Measurements from ENCODE around the gene NCMAP.

Gene NCMAP

DNA sequence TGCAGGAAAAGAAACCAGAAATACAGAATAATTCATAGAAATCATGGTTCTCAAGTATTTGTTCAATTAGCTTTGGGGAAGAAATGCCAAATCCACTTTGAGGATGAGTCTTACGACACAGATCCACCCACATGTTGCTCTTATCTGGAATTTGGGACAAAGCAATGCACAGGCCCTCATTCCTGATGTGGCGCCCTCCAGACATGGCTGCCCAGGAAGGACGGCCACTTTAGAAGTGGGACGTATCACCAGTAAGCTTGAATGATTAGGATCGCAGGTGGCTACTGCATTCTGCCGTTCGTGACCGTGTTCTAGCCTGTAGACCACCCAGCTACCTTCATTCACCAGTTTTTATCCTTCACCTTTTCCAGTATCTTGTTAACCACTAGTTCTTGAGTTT lies 20.1 kb upstream of the NCMAP start:
- Histone ChIP-seq H2BK12ac (ENCODE audit: low read length in 2 of 2) (peak overlapping the region in 1 of 2 experiments; percentile 63), H2AK5ac (ENCODE audit: low read length, severe bottlenecking) (no peak overlapping the region), H3K4me3 (ENCODE audit: insufficient read depth in 1 of 2, low read depth in 1 of 2, low read length in 2 of 2) (no peak overlapping the region), H3K4me2 (ENCODE audit: low read length, poor library complexity, severe bottlenecking) (no peak overlapping the region), H3K79me1 (replicated peaks; ENCODE audit: low read length, poor library complexity, severe bottlenecking) (no peaks in the 10 kb centered on the region), H3K18ac (ENCODE audit: low read depth in 1 of 2, low read length in 2 of 2) (no peak overlapping the region), H3K14ac (ENCODE audit: low read length in 2 of 2) (peak overlapping the region in 1 of 2 experiments; percentile 11), H3K9me3 (ENCODE audit: control insufficient read depth, low read length) (no peaks in the 10 kb centered on the region), H3K4ac (ENCODE audit: low read depth in 1 of 2, low read length in 2 of 2) (no peak overlapping the region), H3K27ac (ENCODE audit: low read length, poor library complexity, severe bottlenecking) (no peak overlapping the region), H3K27me3 (ENCODE audit: control insufficient read depth in 1 of 2, insufficient read depth in 1 of 2, low read length in 2 of 2) (no peaks in the 10 kb centered on the region), H2BK15ac (ENCODE audit: low read depth, poor library complexity, severe bottlenecking) (no peak overlapping the region), H3K36me3 (ENCODE audit: control insufficient read depth in 1 of 2, insufficient read depth in 2 of 2, low read depth in 1 of 2, low read length in 2 of 2) (peaks cover 0 to 3% of the 10 kb centered on the region in 2 experiments), H2BK120ac (ENCODE audit: low read depth, low read length) (no peak overlapping the region), H3K4me1 (ENCODE audit: control insufficient read depth, insufficient read depth, low read depth, low read length) (peaks cover 10% of the 10 kb centered on the region), H4K8ac (ENCODE audit: low read length) (no peak overlapping the region), H3K9ac (ENCODE audit: low read length) (no peak overlapping the region), H3K23ac (ENCODE audit: low read length in 2 of 2) (no peak overlapping the region), H2BK5ac (ENCODE audit: low read depth, low read length, poor library complexity, severe bottlenecking) (no peak overlapping the region), H4K91ac (ENCODE audit: low read length) (no peak overlapping the region), H2AFZ (ENCODE audit: low read depth, low read length) (no peak overlapping the region)
- 90% methylated on average over 6 of the region's 8 CpGs for WGBS
- no peak for DNase-seq

DNA sequence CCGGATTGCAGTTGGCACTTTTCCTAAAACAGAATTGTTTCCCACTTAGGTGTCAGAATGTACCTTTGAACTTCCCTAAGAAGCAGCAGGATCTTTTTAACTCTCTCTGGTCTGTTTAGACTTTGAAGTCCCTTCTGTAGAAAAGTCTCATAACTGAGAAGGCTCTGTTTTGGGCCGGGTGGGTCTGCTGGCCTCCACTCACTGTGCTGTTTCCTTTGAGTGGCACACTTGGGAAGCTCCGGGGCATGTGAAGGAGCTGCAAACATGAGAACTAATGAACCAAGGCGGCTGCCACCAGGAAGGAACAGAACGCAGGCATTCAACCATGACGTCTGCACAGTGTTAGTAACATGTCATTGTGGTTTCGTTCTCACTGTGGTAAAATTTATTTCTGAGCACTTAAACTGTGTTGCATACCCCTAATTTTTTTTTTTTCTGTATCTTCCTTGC lies 19.5 kb upstream of the NCMAP start:
- peaks cover 11% of the 10 kb centered on the region for H3K4me1 ChIP-seq (ENCODE audit: control insufficient read depth, insufficient read depth, low read depth, low read length)
- H3K9me3 ChIP-seq (ENCODE audit: control insufficient read depth, low read length): no peaks in the 10 kb centered on the region
- no peak overlapping the region for H3K9ac ChIP-seq (ENCODE audit: low read length)
- H2BK12ac ChIP-seq (ENCODE audit: low read length in 2 of 2): no peak overlapping the region
- H3K36me3 ChIP-seq (ENCODE audit: control insufficient read depth in 1 of 2, insufficient read depth in 2 of 2, low read depth in 1 of 2, low read length in 2 of 2): peaks cover 0 to 3% of the 10 kb centered on the region in 2 experiments
- no peak overlapping the region for H2BK5ac ChIP-seq (ENCODE audit: low read depth, low read length, poor library complexity, severe bottlenecking)
- H3K4me3 ChIP-seq (ENCODE audit: insufficient read depth in 1 of 2, low read depth in 1 of 2, low read length in 2 of 2): no peak overlapping the region
- no peak overlapping the region for H2AFZ ChIP-seq (ENCODE audit: low read depth, low read length)
- peak overlapping the region in 1 of 2 experiments; percentile 28 for H3K18ac ChIP-seq (ENCODE audit: low read depth in 1 of 2, low read length in 2 of 2)
- peak overlapping the region; percentile 12 for H3K27ac ChIP-seq (ENCODE audit: low read length, poor library complexity, severe bottlenecking)
- DNase-seq: peak; percentile 90
- no peak overlapping the region for H2BK120ac ChIP-seq (ENCODE audit: low read depth, low read length)
- no peak overlapping the region for H4K91ac ChIP-seq (ENCODE audit: low read length)
- no peak overlapping the region for H3K4me2 ChIP-seq (ENCODE audit: low read length, poor library complexity, severe bottlenecking)
- no peak overlapping the region for H3K23ac ChIP-seq (ENCODE audit: low read length in 2 of 2)
- no peak overlapping the region for H2BK15ac ChIP-seq (ENCODE audit: low read depth, poor library complexity, severe bottlenecking)
- H2AK5ac ChIP-seq (ENCODE audit: low read length, severe bottlenecking): no peak overlapping the region
- no peak overlapping the region for H3K14ac ChIP-seq (ENCODE audit: low read length in 2 of 2)
- WGBS: 3% methylated on average over 6 of the region's 7 CpGs
- no peaks in the 10 kb centered on the region for H3K79me1 ChIP-seq (replicated peaks; ENCODE audit: low read length, poor library complexity, severe bottlenecking)
- no peak overlapping the region for H3K4ac ChIP-seq (ENCODE audit: low read depth in 1 of 2, low read length in 2 of 2)
- H4K8ac ChIP-seq (ENCODE audit: low read length): peak overlapping the region; percentile 35
- H3K27me3 ChIP-seq (ENCODE audit: control insufficient read depth in 1 of 2, insufficient read depth in 1 of 2, low read length in 2 of 2): no peaks in the 10 kb centered on the region

DNA sequence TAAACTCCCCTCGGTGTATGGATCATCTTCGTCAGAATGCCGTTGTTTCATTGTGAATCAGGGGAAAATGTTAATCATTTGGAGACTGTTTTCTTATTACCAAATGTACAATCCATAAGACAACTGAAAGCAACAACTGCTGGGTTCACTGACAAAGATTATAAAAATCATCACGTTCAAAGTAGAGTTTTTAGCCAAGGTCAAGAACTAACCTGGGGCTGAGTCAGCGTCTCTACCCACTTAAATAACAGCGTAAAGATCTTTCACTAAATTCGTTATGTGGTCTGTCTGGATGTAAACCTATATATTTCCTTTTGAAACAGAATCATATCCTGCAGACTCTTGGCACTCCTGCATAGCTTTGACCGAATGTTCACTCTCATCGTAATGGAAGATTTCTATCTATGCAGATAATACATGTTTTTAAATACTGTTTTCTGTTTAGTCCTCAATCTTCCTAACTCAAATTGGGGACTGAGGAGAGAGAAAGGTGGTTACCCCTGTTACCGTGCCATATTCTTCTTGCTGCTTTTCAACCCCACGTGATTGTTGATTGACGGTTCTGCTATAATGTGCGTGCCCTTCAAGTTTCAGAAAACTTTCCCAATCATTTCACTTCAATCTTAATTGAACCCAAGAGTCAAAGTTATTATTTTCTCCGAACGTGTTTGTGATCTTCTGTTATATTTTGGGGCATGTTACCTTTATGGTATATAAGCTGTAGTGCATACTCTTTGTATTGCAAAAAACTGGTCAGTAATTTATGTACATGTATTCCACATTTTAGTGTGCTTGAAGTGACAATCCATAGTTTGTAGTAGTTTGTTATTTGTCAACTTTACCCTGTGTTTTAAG lies 15.6 kb upstream of the NCMAP start:
- no peaks in the 10 kb centered on the region for H3K27me3 ChIP-seq (ENCODE audit: control insufficient read depth in 1 of 2, insufficient read depth in 1 of 2, low read length in 2 of 2)

DNA sequence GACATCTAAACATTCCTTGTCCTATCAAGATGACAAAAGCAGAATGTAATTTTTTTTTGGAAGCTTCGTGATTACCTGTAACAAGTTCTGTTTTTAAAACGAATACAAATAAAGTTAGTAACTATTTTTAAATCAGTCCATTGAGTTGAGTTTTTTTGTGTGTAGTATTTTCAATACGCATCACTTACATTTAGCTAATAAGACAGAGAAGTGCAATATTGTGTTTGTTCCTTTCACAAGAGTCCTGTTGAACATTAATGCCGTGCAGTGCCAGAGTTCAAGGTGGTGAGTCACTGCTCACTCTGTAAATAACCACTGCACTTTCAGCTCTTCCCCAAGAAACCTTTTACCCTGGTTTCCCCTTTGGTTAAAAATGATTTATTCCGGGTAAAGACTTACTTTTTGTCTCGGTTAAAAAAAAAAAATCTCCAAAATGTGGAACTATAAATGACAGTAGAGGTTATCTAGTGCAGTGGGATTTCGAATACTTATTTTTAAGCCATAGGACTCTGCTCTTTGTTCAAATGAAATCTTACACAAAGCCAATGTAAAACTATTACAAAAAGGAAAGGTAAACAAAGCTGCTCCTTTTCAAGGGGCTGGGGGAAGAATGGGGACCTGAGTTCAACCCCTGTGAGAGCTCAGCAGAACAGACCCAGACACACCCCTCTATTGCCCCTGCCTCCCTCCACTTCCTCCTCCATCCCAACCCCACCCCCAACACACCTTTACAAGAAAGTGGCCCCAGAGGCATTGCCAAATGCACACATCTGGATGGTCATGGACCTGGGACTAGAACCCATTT lies 14.8 kb upstream of the NCMAP start:
- 0% methylated on average over 1 of the region's 7 CpGs for WGBS
- no peak overlapping the region for H4K8ac ChIP-seq (ENCODE audit: low read length)
- H3K4me2 ChIP-seq (ENCODE audit: low read length, poor library complexity, severe bottlenecking): no peak overlapping the region
- no peaks in the 10 kb centered on the region for H3K36me3 ChIP-seq (ENCODE audit: control insufficient read depth in 1 of 2, insufficient read depth in 2 of 2, low read depth in 1 of 2, low read length in 2 of 2)
- no peak overlapping the region for H3K14ac ChIP-seq (ENCODE audit: low read length in 2 of 2)
- peak overlapping the region; percentile 34 for H3K27ac ChIP-seq (ENCODE audit: low read length, poor library complexity, severe bottlenecking)
- peak overlapping the region in 1 of 2 experiments; percentile 72 for H2BK12ac ChIP-seq (ENCODE audit: low read length in 2 of 2)
- peak; percentile 94 for DNase-seq
- H3K9me3 ChIP-seq (ENCODE audit: control insufficient read depth, low read length): no peaks in the 10 kb centered on the region
- H2AK5ac ChIP-seq (ENCODE audit: low read length, severe bottlenecking): peak overlapping the region; percentile 17
- no peak overlapping the region for H2BK5ac ChIP-seq (ENCODE audit: low read depth, low read length, poor library complexity, severe bottlenecking)
- H2BK120ac ChIP-seq (ENCODE audit: low read depth, low read length): no peak overlapping the region
- no peak overlapping the region for H4K91ac ChIP-seq (ENCODE audit: low read length)
- H3K4me3 ChIP-seq (ENCODE audit: insufficient read depth in 1 of 2, low read depth in 1 of 2, low read length in 2 of 2): no peak overlapping the region
- no peak overlapping the region for H2AFZ ChIP-seq (ENCODE audit: low read depth, low read length)
- H2BK15ac ChIP-seq (ENCODE audit: low read depth, poor library complexity, severe bottlenecking): peak overlapping the region; percentile 87
- peak overlapping the region in 1 of 2 experiments; percentile 75 for H3K4ac ChIP-seq (ENCODE audit: low read depth in 1 of 2, low read length in 2 of 2)
- no peaks in the 10 kb centered on the region for H3K79me1 ChIP-seq (replicated peaks; ENCODE audit: low read length, poor library complexity, severe bottlenecking)
- peak overlapping the region in 1 of 2 experiments; percentile 94 for H3K18ac ChIP-seq (ENCODE audit: low read depth in 1 of 2, low read length in 2 of 2)
- H3K9ac ChIP-seq (ENCODE audit: low read length): no peak overlapping the region
- H3K23ac ChIP-seq (ENCODE audit: low read length in 2 of 2): no peak overlapping the region
- H3K4me1 ChIP-seq (ENCODE audit: control insufficient read depth, insufficient read depth, low read depth, low read length): peaks cover 18% of the 10 kb centered on the region
- H3K27me3 ChIP-seq (ENCODE audit: control insufficient read depth in 1 of 2, insufficient read depth in 1 of 2, low read length in 2 of 2): peaks cover 0 to 7% of the 10 kb centered on the region in 2 experiments

More for the DNA sequence above, 15.6 kb upstream of the NCMAP start:
- H2BK120ac ChIP-seq (ENCODE audit: low read depth, low read length): no peak overlapping the region
- H3K23ac ChIP-seq (ENCODE audit: low read length in 2 of 2): no peak overlapping the region
- H3K79me1 ChIP-seq (replicated peaks; ENCODE audit: low read length, poor library complexity, severe bottlenecking): no peaks in the 10 kb centered on the region
- H3K4ac ChIP-seq (ENCODE audit: low read depth in 1 of 2, low read length in 2 of 2): no peak overlapping the region
- no peak overlapping the region for H3K14ac ChIP-seq (ENCODE audit: low read length in 2 of 2)
- peak overlapping the region; percentile 29 for H3K4me2 ChIP-seq (ENCODE audit: low read length, poor library complexity, severe bottlenecking)
- H2AFZ ChIP-seq (ENCODE audit: low read depth, low read length): no peak overlapping the region
- peaks cover 19% of the 10 kb centered on the region for H3K4me1 ChIP-seq (ENCODE audit: control insufficient read depth, insufficient read depth, low read depth, low read length)
- H3K27ac ChIP-seq (ENCODE audit: low read length, poor library complexity, severe bottlenecking): peak overlapping the region; percentile 53
- peak; percentile 44 for DNase-seq
- H2BK15ac ChIP-seq (ENCODE audit: low read depth, poor library complexity, severe bottlenecking): no peak overlapping the region
- H2BK12ac ChIP-seq (ENCODE audit: low read length in 2 of 2): peak overlapping the region in 1 of 2 experiments; percentile 84
- H2BK5ac ChIP-seq (ENCODE audit: low read depth, low read length, poor library complexity, severe bottlenecking): no peak overlapping the region
- H3K18ac ChIP-seq (ENCODE audit: low read depth in 1 of 2, low read length in 2 of 2): peak overlapping the region in 1 of 2 experiments; percentile 33
- WGBS: 73% methylated on average over 7 of the region's 15 CpGs
- no peaks in the 10 kb centered on the region for H3K36me3 ChIP-seq (ENCODE audit: control insufficient read depth in 1 of 2, insufficient read depth in 2 of 2, low read depth in 1 of 2, low read length in 2 of 2)
- no peak overlapping the region for H4K8ac ChIP-seq (ENCODE audit: low read length)
- no peak overlapping the region for H3K9ac ChIP-seq (ENCODE audit: low read length)
- H4K91ac ChIP-seq (ENCODE audit: low read length): no peak overlapping the region
- no peak overlapping the region for H3K4me3 ChIP-seq (ENCODE audit: insufficient read depth in 1 of 2, low read depth in 1 of 2, low read length in 2 of 2)
- H3K9me3 ChIP-seq (ENCODE audit: control insufficient read depth, low read length): no peaks in the 10 kb centered on the region
- H2AK5ac ChIP-seq (ENCODE audit: low read length, severe bottlenecking): no peak overlapping the region

All from mesenchymal stem cell (in vitro differentiated cells and primary cell).